Activated CD8-positive, alpha-beta memory T cell treated with anti-CD3 and anti-CD28 coated beads for 1 hour (primary cell): ENCODE results near the gene IZUMO1R.
"Not testable (repeated sequence)": the region's sequence is repeated elsewhere in the genome, so short reads cannot be mapped to it uniquely, and the experiment has no call there.

Source experiments
- DNase-seq, 2 donors: peaks; one replicate each; pipeline ENCODE4 v3.0.0-alpha.2; 2020; ENCODE audit warnings: low read depth in 1 of 2; ENCODE audit errors: extremely low read depth in 1 of 2

IZUMO1R gene

DNA sequence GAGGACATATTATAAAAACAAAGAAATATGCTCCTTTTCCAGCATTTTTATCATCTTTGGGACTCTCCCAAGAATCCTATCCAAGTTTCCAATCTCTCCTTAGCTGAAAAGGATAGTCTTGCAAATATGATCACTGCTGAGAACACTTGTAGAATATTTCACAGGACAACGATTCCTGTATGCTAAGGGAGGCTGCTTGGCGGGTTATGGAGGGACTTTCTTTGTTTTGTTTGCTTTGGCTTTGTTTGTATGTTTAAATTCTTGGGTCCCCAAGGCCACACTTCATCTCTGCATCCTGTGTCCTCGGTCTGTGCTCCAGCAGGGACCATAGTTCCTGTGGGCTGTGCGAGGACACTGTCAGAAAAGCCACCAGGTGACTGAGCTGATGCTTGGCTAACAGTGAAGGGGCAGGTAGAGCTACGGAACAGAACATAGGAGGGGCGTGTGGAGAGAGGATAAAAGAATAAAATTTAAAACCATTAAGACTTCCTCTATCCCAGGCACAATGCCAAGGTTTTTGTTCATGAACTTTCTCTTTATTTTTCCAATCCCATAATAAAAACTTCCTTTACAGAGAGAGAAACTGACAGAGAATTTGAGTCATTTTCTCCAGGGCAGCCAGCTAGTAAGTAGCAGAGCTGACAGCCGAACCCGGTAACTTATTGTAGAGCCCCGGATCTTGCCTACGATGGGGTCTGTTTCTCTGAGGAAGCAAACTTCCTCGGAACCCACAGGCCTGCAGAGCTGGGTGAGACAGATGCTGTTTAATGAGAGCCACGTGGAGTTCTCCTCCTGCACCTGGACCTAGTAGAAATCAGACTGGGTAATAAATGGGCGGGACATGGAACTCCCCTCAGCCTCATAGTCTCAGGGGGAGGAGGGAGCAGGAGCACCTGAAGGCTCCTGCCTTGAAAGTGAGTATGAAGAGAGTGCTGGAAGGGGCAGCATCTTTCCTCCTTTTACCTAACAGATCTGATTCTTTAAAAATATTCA is at the start of gene IZUMO1R:
IZUMO1R (plus strand) TSS at position 615 of the 993 bp plus-strand sequence. CDS start 1,057 bp downstream, outside the sequence.
- DNase-seq = no peak

DNA sequence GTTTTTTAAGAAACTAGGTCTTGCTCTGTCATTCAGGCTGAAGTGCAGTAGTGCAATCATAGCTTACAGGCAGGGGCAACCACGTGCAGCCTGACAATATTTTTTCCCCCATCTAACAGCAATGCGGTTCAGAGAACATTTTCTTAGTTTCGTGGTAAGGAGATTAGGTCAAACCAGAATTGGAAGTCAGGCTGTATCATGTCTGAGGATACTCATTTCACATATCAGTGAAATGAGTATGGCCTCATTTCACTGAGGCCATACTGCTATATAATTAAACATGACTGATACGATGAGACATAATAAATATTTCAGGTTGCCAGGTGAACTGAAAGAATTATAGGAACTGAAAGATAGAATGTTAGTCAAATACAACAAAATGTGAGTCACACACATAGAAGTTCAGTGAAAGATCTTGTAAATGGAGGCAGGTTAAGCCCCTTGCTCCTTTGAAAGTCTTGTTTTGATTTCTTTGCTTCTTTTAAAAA is 32.5 kb upstream of the IZUMO1R start:
- no peak for DNase-seq

DNA sequence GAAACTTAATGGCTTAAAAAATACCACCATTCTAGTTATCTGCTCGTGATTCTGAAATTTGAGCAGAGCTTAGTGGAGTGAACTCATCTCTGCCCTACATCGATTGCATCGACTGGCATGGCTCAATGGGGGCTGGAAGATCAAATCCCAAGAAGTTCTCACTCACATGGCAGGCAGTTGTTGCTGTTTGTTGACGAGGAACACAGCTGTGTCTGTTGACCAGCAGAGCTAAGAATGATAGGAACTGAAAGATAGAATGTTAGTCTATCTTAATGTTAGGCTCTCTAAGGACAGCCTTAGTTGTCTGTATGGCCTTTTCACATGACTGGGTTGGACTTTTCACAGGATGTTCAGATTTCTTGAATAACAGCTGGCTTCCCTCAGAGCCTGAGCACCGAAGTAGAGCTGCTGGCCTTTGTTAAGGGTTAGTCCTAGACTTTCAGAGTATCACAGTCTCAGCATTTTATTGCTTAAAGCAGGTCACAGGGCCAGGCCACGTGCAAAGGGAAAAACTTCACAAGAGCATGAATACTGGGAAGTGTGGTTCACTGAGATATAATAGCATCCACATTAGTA is 31.6 kb upstream of the IZUMO1R start:
- no peak for DNase-seq

DNA sequence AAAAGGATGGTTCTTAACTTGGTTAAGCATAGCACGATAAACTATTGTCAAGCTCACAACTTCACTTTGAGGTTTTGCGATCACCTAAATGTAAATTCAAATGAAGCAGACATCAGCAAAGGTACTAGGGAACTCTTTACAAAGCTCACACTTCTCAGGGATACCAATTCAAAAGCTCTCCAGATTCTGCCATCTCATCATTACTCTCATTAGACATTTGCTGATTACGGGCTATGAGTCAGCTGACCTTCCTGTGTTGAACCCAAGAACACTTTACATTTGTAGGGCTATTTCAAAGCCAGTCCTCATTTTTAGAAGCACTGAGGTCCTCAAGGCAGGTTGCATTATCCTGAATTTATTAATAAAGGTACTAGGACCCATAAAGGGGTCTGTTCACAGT is 28.4 kb upstream of the IZUMO1R start:
- DNase-seq = no peak

DNA sequence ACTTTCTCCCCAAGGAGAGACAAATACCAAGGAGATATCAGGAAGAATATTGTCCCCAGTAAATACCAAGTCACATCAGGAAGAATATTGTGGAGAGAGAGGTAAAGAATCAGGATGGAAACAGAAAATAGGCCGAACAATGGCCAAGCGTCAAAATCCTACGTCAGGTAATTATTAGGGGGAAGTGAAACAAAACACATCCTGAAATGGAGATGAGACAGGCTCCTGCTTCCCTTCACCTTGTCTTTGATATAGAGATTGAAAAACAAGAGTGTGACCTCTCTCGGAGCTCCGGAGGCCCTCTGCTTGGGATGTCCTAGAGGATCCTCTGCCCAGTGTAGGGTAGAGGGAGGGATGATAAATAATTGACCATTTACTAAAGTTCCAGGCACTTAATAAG is 27.4 kb upstream of the IZUMO1R start:
- DNase-seq = no peak

DNA sequence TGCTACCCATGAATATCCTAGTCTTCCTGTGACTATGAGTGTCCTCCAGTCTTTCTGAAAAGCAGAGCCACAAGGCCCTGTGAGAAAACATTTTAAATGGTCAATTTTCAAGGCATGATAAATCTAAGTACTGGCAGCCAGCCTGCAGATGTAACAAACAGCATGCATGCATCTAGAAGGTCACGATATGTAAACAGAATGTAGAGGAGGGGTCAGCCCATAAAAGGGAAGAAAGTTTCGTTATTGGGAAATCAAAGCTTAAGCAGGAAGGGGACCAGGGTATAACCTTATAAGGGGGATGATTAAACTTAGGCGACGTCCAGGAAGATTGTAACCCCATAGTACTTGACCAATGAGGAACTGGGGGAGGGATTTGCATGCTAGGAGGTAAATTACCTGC is 26.2 kb upstream of the IZUMO1R start:
- DNase-seq = not testable (repeated sequence)

DNA sequence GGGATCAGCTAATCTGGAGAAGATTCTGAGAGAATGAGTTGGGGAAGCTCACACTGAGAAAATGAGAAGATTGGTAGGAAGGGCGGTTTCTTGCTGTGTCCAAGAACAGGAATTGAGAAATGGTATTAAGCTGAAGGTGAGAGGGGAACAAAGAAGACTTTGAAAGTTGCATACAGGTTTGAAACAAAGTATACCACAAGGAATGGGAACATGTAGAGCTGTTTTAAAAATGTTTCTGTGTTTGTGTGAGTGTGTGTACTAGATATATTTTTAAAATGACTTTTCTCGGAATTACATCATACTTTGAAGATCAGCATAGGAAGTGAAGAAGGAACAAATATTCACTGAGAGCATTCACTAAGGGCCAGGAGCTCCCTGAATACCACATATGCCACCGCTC is 24.4 kb upstream of the IZUMO1R start:
- no peak for DNase-seq

DNA sequence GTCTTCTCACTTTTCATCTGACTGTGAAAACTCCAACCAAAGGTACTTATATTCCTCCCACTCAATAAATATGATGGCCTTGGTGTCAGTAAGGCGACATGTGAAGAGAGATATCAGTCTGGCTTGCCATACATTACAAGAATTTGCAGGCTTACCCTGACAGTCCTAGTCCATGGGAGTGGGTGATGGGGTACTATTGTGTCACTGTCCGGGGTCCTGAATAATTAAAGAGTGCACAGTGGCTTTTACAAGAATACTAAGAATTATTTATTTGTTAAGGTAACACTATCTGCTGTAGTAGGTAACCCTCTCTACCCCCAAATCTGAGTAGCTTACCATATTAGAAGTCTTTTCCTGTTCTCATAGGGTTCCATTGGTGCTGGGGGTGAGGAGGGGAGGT is 23.1 kb upstream of the IZUMO1R start:
- no peak for DNase-seq

DNA sequence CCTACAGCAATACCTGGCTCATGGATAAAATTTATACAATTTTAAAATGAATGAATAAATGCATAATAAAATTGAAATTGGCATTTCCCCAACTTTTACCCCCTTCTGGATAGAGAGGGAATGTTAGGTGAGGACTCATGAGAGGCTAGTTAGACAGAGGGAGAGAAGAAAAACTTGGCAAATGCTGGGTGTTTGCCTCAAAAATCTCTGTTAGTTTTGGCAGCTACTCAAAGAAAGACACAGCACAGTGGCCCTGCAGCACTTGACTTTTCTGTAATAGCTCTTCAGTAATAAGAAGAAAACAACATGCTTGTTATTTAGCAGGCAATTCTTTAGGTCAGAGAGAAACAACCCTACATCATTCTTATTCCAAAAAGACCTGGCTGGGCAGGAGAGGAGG is 20.7 kb upstream of the IZUMO1R start:
- DNase-seq = no peak

DNA sequence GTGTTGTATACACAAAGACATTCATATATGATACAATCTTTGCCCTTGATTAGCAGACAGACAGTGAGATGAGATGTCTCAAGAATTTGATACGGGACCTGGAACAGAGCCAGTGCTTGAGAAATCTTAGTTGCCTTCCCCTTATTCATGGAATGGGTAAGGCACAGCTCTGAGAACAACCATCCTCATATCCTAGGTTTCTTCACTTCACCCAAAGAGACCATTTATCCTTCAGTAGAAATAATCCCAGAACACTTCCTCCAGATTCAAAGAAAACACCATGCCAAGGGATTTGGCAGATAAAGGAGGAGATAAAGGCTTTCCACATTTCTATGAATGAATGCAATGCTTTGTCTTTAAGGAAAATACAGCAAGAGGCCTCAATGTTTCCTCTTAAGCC is 8.8 kb upstream of the IZUMO1R start:
- no peak for DNase-seq

DNA sequence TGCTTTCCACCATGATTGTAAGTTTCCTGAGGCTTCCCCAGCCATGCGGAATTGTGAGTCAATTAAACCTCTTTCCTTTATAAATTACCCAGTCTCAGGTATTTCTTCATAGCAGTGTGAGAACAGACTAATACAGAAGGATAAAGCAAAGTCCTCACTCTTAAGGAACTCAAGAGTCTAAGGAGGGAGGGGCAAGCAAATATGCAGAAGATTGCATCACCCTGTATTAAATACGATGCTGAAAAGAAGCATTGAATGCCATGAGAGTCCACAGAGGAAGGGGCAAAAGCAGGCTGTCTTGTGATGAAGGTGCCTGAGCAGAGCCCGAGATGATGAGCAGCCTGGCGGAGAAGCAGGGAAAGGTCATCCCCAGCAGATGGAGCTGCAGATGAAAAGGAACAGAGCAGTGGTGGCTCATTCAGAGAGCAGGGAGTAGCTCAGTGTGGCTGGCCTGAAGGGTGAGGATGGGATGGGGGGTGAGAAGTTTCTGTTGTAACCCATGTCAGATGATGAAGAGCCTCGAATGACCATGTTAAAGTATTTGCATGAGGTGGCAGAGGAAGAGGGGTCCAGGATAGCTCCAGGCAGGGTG is 6.3 kb upstream of the IZUMO1R start:
- no peak for DNase-seq

DNA sequence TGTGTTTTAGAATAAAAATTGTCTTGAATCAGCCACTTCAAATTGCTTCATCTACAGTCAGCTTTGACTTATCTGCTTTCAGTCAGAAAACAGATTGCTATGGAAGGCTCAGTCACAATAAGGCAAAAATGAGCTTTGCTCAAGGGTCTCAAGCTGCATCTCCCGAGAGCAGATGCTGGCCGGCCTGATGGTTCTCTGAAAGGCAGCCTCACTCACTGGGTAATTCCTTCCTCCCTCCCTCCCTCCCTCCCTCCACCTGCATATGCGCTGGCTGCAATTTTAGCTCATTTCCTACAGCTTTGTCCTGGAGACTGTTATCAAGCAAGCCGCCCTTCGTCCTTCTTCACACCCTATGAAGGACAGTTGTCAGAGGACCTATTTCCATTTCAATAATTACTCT is 1.6 kb upstream of the IZUMO1R start:
- no peak for DNase-seq

DNA sequence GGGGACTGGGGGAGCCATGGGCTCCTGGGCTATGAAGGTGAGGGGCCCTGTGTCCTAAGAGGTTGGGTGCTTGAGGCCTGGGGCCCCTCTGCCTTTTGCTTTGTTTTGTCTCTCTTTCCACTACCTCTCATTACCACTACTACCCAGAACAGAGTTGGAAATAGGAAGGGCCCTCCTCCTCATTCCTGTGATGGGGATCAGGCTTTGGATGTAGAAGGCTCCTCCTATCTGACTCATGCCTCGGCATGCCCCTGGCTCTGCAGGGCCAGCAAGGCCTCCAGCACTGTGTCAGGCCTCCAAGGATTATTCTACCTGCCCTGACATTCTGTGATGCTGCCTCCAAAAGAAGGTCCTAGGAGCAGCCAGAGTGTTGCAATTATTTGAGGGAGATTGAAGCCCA is 766 bp downstream of the IZUMO1R start:
- DNase-seq = no peak

DNA sequence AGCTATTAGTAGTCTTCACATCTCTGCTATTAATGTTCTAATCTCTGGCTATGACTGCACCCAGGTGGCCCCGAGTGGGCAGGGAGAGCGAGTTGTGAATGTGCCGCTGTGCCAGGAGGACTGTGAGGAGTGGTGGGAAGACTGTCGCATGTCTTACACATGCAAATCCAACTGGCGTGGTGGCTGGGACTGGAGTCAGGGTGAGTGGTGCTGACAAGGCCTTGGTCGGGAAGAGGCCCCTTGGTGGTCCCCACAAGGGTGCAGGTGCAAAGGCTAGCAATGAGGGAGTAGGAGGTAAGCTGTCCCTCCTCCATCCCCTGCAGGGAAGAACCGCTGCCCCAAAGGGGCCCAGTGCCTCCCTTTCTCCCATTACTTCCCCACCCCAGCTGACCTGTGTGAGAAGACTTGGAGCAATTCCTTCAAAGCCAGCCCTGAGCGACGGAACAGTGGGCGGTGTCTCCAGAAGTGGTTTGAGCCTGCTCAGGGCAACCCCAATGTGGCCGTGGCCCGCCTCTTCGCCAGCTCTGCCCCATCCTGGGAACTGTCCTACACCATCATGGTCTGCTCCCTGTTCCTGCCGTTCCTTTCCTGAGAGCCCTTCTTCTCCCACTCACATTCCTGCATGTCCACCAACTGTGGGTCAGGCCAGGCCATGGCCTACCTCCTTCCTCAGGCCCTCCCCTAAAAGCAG is 2.9 kb downstream of the IZUMO1R start:
- DNase-seq = no peak

DNA sequence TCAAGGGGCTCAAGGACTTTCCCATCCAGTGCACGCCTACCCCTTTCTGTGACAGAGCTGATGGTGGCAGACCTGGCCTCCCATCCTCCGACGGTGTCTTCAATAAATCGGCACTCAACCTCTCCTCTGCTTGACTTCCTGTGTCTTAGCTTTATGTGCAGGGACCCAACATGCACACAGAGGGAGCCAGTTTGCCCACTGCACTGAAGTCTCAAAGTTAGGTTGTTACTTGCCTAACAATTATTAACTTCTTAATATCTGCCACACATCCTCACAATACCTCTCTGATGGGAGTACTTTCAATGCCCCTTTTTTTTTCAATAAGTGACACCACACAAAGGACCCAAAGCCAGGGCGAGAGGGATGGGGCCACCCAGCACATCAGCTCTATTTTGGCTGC is 3.6 kb downstream of the IZUMO1R start:
- DNase-seq = no peak

DNA sequence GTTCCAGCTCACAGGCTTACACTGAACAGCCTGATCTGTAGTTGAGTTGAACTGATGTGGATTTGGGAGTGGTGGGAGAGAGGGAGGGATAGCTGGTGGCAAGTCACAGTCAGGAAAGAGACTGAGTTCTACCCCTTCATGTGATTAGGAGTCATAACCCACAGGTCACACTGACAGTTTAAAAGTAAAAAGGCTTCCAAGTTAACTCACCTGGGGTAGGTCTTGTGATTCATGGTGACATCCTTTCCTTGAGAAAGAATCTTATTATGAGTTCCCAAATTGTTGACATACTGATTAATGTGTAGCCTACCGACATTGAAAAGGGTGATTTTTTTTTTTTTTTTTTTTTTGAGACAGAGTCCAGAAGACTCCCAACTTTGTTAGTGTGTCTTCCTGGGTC is 5.4 kb downstream of the IZUMO1R start:
- DNase-seq = no peak

DNA sequence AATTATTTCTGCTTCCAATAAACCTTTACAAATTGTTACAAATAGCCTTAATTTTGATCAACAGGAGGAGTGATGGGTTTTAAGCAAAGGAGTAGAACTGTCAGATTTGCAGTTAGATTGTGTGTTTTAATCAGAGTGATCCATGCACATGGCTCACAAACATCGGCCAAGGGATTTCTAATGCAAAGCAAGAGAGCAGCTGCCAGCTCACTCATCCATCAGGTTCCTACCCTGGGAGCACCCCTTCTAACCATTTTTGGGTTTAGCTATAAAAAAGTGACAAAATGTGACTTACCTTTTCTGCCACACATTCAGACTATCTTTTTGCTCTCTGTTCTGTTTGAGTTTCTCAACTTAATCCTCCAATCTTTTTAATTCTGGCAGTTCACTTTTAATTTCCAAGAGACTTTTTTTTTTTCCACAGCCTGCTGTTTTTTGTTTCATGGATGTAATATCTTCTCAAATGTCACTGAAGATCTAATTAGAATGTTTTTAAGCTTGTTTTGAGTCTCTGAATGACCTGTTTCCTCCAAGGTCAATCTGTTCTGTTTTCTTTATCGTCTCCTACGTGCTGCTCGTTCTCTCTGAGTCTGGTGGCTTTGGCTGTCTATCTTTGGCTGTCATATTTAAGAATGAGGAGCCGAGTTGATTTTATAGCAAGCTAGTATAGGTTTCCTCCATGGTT is 6.0 kb downstream of the IZUMO1R start:
- no peak for DNase-seq

DNA sequence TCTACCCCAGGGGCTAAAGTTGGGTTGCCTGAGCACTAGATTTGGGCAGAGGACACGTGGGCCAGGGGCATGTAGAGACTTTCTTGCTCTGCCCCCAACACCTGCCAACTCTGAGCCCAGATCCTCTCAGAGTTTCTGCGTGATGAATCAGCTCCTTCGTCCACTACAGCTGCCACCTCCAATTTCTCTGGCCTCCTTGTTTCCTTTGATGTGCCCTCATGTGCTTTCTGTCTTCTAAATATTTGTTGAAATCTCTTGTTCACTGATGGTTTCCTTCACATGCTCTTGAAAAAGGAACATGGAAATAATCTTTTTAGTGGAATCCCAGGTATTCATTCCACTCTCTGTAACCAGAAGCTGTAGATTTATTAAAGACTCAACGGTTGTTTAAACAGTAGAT is 8.0 kb downstream of the IZUMO1R start:
- no peak for DNase-seq

DNA sequence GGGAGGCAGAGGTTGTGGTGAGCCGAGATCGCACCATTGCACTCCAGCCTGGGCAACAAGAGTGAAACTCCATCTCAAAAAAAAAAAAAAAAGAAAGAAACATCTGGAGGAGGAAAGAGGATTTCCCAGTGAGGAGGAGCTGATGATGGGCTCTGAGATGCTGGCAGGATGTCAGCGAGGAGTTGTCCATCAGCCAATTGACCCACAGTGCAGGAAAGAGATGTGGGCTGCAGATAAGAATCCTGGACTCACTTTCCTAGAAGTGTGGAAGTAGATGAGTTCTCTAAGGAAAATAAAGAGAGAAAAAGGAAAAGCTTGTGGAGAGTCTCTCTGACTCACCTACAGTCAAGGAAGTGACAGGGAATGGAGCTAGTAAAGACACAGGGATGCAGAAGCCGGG is 9.7 kb downstream of the IZUMO1R start:
- no peak for DNase-seq

DNA sequence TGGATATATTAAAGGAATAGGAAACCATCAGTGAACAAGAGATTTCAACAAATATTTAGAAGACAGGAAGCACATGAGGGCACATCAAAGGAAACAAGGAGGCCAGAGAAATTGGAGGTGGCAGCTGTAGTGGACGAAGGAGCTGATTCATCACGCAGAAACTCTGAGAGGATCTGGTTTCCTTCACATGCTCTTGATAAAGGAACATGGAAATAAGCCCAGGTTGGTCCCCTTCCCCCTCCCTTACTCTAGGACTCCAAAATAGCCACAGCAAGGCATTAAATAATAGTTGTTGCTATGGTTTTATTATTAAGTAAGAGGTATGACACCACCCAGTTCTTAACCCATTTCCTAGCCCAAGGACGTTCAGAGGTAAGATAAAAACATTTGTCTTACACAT is 11.3 kb downstream of the IZUMO1R start:
- DNase-seq = no peak

DNA sequence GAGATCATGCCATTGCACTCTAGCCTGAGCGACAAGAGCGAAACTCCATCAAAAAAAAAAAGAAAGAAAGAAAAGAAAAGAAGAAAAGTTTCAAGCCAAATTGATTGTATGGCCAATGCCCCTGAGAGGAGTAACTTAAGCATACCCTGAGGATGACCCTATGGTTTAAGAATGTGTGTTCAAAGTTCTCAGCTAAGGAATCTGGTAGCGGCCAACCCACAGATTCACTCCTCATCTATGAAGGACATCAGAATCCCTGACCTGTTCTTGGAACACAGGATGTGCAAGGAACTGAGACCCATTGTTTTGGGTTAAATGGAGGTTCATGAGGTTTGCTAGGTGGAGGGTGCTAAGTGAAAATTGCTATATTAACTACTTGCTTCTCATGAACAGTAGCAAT is 18.1 kb downstream of the IZUMO1R start:
- no peak for DNase-seq
